Lower leg skin (tissue), 3 donors: ENCODE data around the gene SLC27A3.

ENCODE experiments used
- CTCF ChIP-seq, 3 donors: fragments of 450-650 bp; IDR thresholded peaks; one replicate each; pipeline ENCODE4 v1.5.1; 2016; ENCODE audit warnings: antibody characterized with exemption in 3 of 3, mild to moderate bottlenecking in 3 of 3, moderate library complexity in 2 of 3
- POLR2A ChIP-seq, 2 donors: fragments of 450-650 bp; IDR thresholded peaks; one replicate each; pipeline ENCODE4 v1.6.1; 2016 to 2017; ENCODE audit warnings: antibody characterized with exemption in 2 of 2, mild to moderate bottlenecking in 1 of 2, moderate library complexity in 1 of 2

- TF ChIP-seq POLR2A (IDR thresholded peaks at IDR 0.05) (no peak), CTCF (IDR thresholded peaks at IDR 0.05) (no peak)
Observed at GRCh38 chr1:153774026-153774595, 1.1 kb upstream of the SLC27A3 start.
